MCF 10A (cell line): ENCODE data around the gene NATD1. TPM values are rescaled to one million over a fixed set of nuclear protein-coding genes. Genes with fewer than 3 reads are reported as not detected.

Experiments used
- Bru-seq: library from RNA; stranded (reverse); fragments of 400-500 nt; gene quantifications from one replicate; lab custom pipeline; 2021; lab: Mats Ljungman, UMichigan
- BruChase-seq, 2 experiments: library from RNA; stranded (reverse); fragments of 400-500 nt; gene quantifications; one replicate each; lab custom pipeline; 2021; lab: Mats Ljungman, UMichigan
- BruUV-seq: library from RNA; stranded (reverse); fragments of 400-500 nt; replicated peaks from 2 replicates; lab custom pipeline; 2021; lab: Mats Ljungman, UMichigan
- CTCF ChIA-PET: fragments of 300-600 bp; sonication (Branson Sonifier 250); formaldehyde crosslinking; extraction: SDS; loops from one replicate; lab custom pipeline; 2021; ENCODE audit warnings: antibody characterized with exemption, inconsistent platforms; lab: Yijun Ruan, JAX
- POLR2A ChIA-PET: fragments of 300-600, 350-650 bp; sonication (Branson Sonifier 250); formaldehyde crosslinking; extraction: SDS; loops from one replicate; lab custom pipeline; 2020; ENCODE audit warnings: antibody characterized with exemption, inconsistent platforms; lab: Yijun Ruan, JAX
- DNase-seq: peaks from one replicate; pipeline ENCODE4 v3.0.0-alpha.2; 2018; ENCODE audit not compliant: unreplicated experiment
- H3K27ac Mint-ChIP-seq: one replicate; pipeline ENCODE4 v1.8.0; 2022; ENCODE audit warnings: mild to moderate bottlenecking, low read depth, mixed read lengths; ENCODE audit not compliant: unreplicated experiment
- H3K27me3 Mint-ChIP-seq: one replicate; pipeline ENCODE4 v1.8.0; 2022; ENCODE audit warnings: mixed read lengths; ENCODE audit not compliant: insufficient read depth, unreplicated experiment
- H3K36me3 Mint-ChIP-seq: one replicate; pipeline ENCODE4 v1.8.0; 2022; ENCODE audit warnings: mild to moderate bottlenecking, moderate library complexity, mixed read lengths; ENCODE audit not compliant: insufficient read depth, unreplicated experiment
- H3K4me1 Mint-ChIP-seq: one replicate; pipeline ENCODE4 v1.8.0; 2022; ENCODE audit warnings: mixed read lengths; ENCODE audit not compliant: insufficient read depth, unreplicated experiment
- H3K4me3 Mint-ChIP-seq: one replicate; pipeline ENCODE4 v1.8.0; 2022; ENCODE audit warnings: mild to moderate bottlenecking, moderate library complexity, mixed read lengths; ENCODE audit not compliant: unreplicated experiment
- H3K9me3 Mint-ChIP-seq: one replicate; pipeline ENCODE4 v1.8.0; 2022; ENCODE audit warnings: mixed read lengths; ENCODE audit not compliant: unreplicated experiment
- intact Hi-C: fragments of 100-400 bp; cut with micrococcal nuclease; formaldehyde crosslinking; loops from 2 replicates; pipeline ENCODE4 v1.14.1; 2022
- long read RNA-seq: library from polyadenylated mRNA; stranded (forward); transcript quantifications from one replicate; pipeline ENCODE4 v2.0.0, GENCODE V29; 2022
- total RNA-seq: library from RNA; stranded (reverse); gene quantifications from 2 replicates; pipeline ENCODE4 v1.2.3, GENCODE V29; 2022
- TF ChIP-seq, protein P1 (sequence below): fragments of 200-600 bp; IDR thresholded peaks from one replicate; pipeline ENCODE4 v1.8.0; 2022; ENCODE audit warnings: antibody characterized with exemption, mild to moderate bottlenecking; ENCODE audit not compliant: unreplicated experiment

Gene NATD1, protein sequence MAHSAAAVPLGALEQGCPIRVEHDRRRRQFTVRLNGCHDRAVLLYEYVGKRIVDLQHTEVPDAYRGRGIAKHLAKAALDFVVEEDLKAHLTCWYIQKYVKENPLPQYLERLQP
- total RNA-seq = 2.3 and 2.5 TPM in 2 replicates
- Bru-seq, nascent RNA = percentile 36 among the genes with signal in this experiment
- percentile 42 among the genes with signal in this experiment for BruChase-seq, experiment 1, labeled RNA remaining after a 6-hour chase
- BruChase-seq, experiment 2, labeled RNA remaining after a 2-hour chase = percentile 40 among the genes with signal in this experiment
- long read RNA-seq, full-length matches to known transcripts = 1 of 9 reads
- long read RNA-seq, partial matches to known transcripts = 0 of 9 reads
- long read RNA-seq, other reads (novel, unspliced or antisense) = 8 of 9 reads

DNA sequence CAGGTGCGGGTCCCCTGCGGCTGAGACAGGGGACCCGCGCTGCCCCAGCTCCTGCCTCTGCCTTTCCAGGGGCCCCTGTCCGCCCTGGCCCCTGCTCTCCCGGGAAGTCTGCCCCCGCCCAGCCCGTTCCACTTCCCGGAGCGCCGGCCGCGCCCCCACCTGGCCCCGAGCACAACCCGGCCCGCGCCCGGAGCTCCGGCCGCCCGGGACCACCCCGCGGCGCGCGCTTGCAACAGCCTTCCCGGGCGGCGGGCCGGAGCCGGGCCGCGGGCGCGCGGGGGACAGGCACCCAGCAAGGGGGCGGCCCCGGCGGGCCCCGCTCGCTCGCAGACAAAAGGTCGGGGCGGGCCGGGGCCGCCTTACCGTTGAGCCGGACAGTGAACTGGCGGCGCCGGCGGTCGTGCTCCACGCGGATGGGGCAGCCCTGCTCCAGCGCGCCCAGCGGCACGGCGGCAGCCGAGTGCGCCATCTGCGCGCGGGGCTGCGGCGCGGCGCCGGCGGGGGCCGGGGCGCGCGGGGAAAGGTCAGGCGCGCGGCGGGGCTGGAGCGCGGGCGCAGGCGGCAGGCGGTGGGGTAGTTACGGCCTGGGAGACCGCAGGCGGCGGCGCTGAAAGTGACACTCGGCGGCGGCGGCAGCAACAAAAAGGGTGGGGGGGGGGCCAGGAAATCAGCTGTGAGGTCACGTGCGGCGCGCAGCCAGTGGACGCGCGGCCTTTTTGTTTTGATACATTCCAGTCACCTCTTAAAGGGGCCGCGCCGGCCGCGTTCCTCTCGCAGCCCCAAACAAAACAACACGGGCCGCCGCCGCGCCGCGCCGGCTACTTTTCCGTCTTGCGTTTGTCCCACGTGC, at the start of gene NATD1:
NATD1 (minus strand) TSS at position 615 of the 850 bp plus-strand sequence; CDS start at position 469, 146 bp downstream.
- TF ChIP-seq, protein P1, sequence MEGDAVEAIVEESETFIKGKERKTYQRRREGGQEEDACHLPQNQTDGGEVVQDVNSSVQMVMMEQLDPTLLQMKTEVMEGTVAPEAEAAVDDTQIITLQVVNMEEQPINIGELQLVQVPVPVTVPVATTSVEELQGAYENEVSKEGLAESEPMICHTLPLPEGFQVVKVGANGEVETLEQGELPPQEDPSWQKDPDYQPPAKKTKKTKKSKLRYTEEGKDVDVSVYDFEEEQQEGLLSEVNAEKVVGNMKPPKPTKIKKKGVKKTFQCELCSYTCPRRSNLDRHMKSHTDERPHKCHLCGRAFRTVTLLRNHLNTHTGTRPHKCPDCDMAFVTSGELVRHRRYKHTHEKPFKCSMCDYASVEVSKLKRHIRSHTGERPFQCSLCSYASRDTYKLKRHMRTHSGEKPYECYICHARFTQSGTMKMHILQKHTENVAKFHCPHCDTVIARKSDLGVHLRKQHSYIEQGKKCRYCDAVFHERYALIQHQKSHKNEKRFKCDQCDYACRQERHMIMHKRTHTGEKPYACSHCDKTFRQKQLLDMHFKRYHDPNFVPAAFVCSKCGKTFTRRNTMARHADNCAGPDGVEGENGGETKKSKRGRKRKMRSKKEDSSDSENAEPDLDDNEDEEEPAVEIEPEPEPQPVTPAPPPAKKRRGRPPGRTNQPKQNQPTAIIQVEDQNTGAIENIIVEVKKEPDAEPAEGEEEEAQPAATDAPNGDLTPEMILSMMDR = no peak
- Mint-ChIP-seq H3K4me1 (peaks cover 17% of the 10 kb centered on the region), H3K4me3 (peak within 1 kb of the TSS; percentile 70), H3K27ac (no peak within 1 kb of the TSS), H3K27me3 (no peaks in the 10 kb centered on the region), H3K9me3 (peaks cover 6% of the 10 kb centered on the region), H3K36me3 (no peaks in the 10 kb centered on the region)
- ChIA-PET CTCF (interaction anchor here (0.6 to 2.2 kb wide), 4 partner anchors 21 to 44 kb away, joined by 3 to 7 read pairs (median 3); no protein-coding TSS in a partner anchor), POLR2A (interaction anchor here (0.5 to 2.6 kb wide), 6 partner anchors 11 to 40 kb away, joined by 3 to 17 read pairs (median 4); no protein-coding TSS in a partner anchor)
- intact Hi-C loops = no loop called here
- DNase-seq = peak; percentile 74
- no TSS peak for BruUV-seq

DNA sequence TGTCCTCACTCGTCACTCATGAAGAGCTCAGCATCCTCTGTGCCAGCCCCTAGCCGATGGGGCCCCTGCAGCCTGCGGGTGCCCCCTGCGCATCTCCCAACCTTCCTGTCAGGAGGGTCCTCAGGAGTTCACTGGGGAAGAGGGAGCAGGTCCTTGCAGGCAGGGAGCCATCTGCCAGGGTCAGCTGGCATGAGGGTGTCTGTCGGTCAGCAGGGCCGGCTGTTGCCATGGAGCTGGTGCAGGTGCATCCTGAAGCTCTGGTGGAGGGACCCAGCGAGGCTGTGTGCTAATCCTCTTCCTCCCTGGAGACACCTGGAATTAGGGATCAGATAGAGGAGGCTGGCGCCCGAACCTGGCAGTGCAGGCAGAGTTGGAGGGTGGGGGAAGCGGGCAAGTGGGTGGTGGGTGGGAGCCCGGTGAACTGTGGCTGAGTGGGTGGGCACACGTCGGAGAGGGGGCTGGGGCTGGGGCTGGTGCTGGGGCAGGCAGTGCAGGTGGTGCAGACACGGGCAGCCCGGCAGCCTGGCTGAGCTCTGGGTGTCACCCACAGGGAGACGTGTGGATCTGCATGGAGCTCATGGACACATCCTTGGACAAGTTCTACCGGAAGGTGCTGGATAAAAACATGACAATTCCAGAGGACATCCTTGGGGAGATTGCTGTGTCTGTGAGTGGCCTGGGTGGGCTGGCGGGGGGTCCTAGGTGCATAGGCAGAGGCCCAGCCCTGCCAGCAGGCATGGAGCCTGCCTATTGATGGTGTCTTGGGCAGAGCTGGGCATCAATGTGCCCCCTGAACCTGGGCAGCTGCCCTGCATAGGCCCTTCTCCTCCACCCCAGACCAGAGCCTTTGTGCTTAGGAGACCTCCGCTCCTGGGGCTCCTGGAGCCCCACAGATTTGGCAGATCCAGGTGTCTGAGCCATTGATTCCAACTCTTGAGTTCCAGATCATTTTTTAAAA, 48.7 kb upstream of the NATD1 start:
- ChIA-PET CTCF (interaction anchor here (0.6 to 0.9 kb wide), 3 partner anchors 18 to 89 kb away, joined by 3 read pairs; no protein-coding TSS in a partner anchor), POLR2A (interaction anchor here (1.0 kb wide), 1 partner anchor 16 kb away, joined by 3 read pairs; no protein-coding TSS in a partner anchor)
- DNase-seq = no peak
- Mint-ChIP-seq H3K9me3 (no peaks in the 10 kb centered on the region), H3K27ac (no peak overlapping the region), H3K4me3 (no peak overlapping the region), H3K36me3 (peaks cover 56% of the 10 kb centered on the region), H3K4me1 (no peaks in the 10 kb centered on the region), H3K27me3 (no peaks in the 10 kb centered on the region)
- TF ChIP-seq, protein P1 = no peak
- intact Hi-C loops = no loop called here
- no TSS peak for BruUV-seq

DNA sequence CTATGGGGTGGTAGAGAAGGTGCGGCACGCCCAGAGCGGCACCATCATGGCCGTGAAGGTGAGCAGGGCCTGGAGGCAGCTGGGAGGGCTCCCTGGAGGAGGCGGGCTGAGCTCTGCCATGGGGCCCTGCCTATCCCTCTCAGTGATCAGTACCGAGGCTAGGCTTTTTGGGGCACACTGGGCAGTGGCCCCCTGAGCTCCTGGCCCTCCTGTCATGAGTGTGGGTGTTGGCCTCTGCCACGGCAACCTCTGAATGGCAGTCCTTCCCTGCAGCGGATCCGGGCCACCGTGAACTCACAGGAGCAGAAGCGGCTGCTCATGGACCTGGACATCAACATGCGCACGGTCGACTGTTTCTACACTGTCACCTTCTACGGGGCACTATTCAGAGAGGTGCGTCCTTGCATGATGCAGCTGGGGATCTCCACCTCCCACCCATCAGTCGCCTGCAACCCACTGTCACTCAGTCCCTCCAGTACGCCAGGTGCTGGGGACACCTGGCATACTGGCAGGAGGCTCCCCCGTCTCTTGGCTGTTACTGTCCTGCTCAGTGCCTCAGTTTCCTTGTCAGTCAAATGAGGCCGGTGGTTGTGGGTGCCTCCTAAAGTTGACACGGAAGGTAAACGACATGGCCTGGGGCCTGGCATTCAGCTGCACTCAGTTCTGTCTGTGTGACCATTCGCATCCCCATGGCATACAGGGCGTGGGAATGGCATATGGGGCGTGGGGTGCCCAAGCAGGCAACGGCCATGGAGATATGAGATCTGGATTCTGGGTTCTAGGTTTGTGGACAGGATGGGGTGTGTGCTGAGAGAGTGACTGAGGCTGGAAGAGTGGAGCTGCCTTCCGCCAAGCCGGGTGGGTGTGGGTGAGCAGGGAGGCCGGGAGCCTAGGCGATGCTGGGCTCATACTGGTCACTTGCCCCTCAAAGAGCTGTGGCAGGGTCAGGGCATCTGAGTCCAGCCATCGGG, 47.7 kb upstream of the NATD1 start:
- Mint-ChIP-seq H3K4me3 (no peak overlapping the region), H3K27ac (no peak overlapping the region), H3K4me1 (no peaks in the 10 kb centered on the region), H3K9me3 (no peaks in the 10 kb centered on the region), H3K36me3 (peaks cover 53% of the 10 kb centered on the region), H3K27me3 (no peaks in the 10 kb centered on the region)
- CTCF ChIA-PET = interaction anchor here (0.6 to 1.8 kb wide), 5 partner anchors 14 to 1342 kb away, joined by 3 to 7 read pairs (median 3); no protein-coding TSS in a partner anchor
- no peak for DNase-seq
- POLR2A ChIA-PET = interaction anchor here (1.0 kb wide), 1 partner anchor 15 kb away, joined by 3 read pairs; no protein-coding TSS in a partner anchor
- BruUV-seq = no TSS peak
- TF ChIP-seq, protein P1 = no peak
- intact Hi-C loops = no loop called here
